Smooth muscle cell of the pulmonary artery (primary cell): ENCODE results near the gene CER1. TPM values are rescaled to one million over a fixed set of nuclear protein-coding genes. Genes with fewer than 3 reads are reported as not detected.

Experiments used
- total RNA-seq: library from RNA; depleted of rRNA; stranded (reverse); fragments of >200 nt; gene quantifications from 2 replicates; pipeline ENCODE4 v1.2.3, GENCODE V29; 2014

The CER1 gene, protein sequence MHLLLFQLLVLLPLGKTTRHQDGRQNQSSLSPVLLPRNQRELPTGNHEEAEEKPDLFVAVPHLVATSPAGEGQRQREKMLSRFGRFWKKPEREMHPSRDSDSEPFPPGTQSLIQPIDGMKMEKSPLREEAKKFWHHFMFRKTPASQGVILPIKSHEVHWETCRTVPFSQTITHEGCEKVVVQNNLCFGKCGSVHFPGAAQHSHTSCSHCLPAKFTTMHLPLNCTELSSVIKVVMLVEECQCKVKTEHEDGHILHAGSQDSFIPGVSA
- not detected in 2 replicates for total RNA-seq

GRCh38 chr9:14722391-14723035, at the start of gene CER1:
Gene CER1 (minus strand): TSS chr9:14722733. CDS start chr9:14722672, 61 bp downstream.

DNA sequence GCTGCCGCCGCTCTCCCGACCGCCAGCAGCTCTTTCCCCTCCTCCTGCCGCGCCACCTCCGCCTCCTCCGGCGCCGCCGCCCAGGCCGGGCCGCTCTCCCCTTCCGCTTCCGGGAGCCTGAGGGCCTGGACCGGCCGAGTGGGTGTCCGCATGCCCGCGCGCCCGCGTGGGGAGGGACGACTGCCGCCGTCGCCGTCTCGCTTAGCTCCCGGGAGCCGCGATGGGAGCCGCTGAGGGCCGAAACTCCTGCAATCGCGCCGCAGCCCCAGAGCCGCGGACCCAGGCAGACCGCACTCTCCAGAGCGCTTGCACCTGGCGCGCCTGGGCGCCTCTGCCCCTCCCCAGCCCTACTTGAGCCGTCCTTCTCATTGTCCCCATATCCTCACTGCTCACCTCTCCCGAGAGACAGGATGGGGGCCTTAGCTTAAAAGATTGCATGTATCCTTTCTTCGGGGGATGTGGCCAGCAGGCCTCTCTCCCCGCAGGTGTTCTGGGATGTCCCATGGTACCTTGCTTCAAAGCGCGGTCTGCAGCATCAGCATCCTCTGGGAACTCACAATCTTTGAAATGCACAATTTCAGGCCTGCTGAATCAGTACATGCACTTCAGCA, 29.2 kb downstream of the CER1 start, which contains the start of gene ZDHHC21:
Gene ZDHHC21, minus strand, starts transcription at position 182 of the 611 bp plus-strand sequence. CDS start 19,092 bp downstream, outside the sequence.

Other genes starting within 250 kb of the CER1 start
- 10.1 and 12.2 TPM in 2 replicates for gene ZDHHC21, start 29.3 kb downstream of the CER1 start, total RNA-seq
- gene FREM1, start 187.7 kb upstream of the CER1 start, total RNA-seq: 0.39 TPM in 1 of 2 replicates, not detected in the other